ENCODE measurements around the gene MLLT3. TPM values are rescaled to one million over a fixed set of nuclear protein-coding genes. Genes with fewer than 3 reads are reported as not detected.

The MLLT3 gene
- total RNA-seq, 4 donors from 2014 or later, result 15.1 to 30.5 (median 18.4) TPM

- no peak for DNase-seq
- H3K4me1 ChIP-seq, result peaks cover 0 to 6% (median 0%) of the 10 kb centered on the region in 4 donors
- no peaks in the 10 kb centered on the region for H3K9me3 ChIP-seq
- TF ChIP-seq POLR2A (IDR thresholded peaks at IDR 0.05), result no peak
- no peak for TF ChIP-seq CTCF (IDR thresholded peaks at IDR 0.05)
- H3K27ac ChIP-seq, result no peak overlapping the region
- no peak overlapping the region for H3K4me3 ChIP-seq
- H3K27me3 ChIP-seq, result no peaks in the 10 kb centered on the region
- no peaks in the 10 kb centered on the region for H3K36me3 ChIP-seq
Measured at GRCh38 chr9:20481437-20481836, 140.9 kb downstream of the MLLT3 start.

- no peaks in the 10 kb centered on the region for H3K36me3 ChIP-seq
- no peak overlapping the region for H3K4me3 ChIP-seq
- H3K27me3 ChIP-seq, result no peaks in the 10 kb centered on the region
- no peaks in the 10 kb centered on the region for H3K9me3 ChIP-seq
- no peak overlapping the region for H3K27ac ChIP-seq
- H3K4me1 ChIP-seq, result peaks cover 0 to 6% (median 0%) of the 10 kb centered on the region in 4 donors
- no peak for DNase-seq
- TF ChIP-seq POLR2A (IDR thresholded peaks at IDR 0.05) (no peak), CTCF (IDR thresholded peaks at IDR 0.05) (no peak)
Measured at GRCh38 chr9:20480249-20480648, 142.1 kb downstream of the MLLT3 start.

GRCh38 chr9:20479419-20480155 lies 142.7 kb downstream of the MLLT3 start:
- Histone ChIP-seq H3K36me3 (no peaks in the 10 kb centered on the region), H3K9me3 (no peaks in the 10 kb centered on the region), H3K4me3 (no peak overlapping the region), H3K27ac (no peak overlapping the region), H3K4me1 (peaks cover 0 to 6% (median 0%) of the 10 kb centered on the region in 4 donors), H3K27me3 (no peaks in the 10 kb centered on the region)
- TF ChIP-seq CTCF (IDR thresholded peaks at IDR 0.05) (no peak), POLR2A (IDR thresholded peaks at IDR 0.05) (no peak)
- DNase-seq, result no peak

GRCh38 chr9:20478786-20479185 lies 143.5 kb downstream of the MLLT3 start:
- peaks cover 0 to 6% (median 0%) of the 10 kb centered on the region in 4 donors for H3K4me1 ChIP-seq
- H3K27me3 ChIP-seq, result no peaks in the 10 kb centered on the region
- no peak for DNase-seq
- H3K4me3 ChIP-seq, result no peak overlapping the region
- no peaks in the 10 kb centered on the region for H3K36me3 ChIP-seq
- no peaks in the 10 kb centered on the region for H3K9me3 ChIP-seq
- H3K27ac ChIP-seq, result no peak overlapping the region
- TF ChIP-seq POLR2A (IDR thresholded peaks at IDR 0.05) (no peak), CTCF (IDR thresholded peaks at IDR 0.05) (no peak)

- Histone ChIP-seq H3K4me3 (no peak overlapping the region), H3K27ac (no peak overlapping the region), H3K9me3 (no peaks in the 10 kb centered on the region), H3K27me3 (no peaks in the 10 kb centered on the region), H3K36me3 (no peaks in the 10 kb centered on the region), H3K4me1 (peaks cover 0 to 6% (median 0%) of the 10 kb centered on the region in 4 donors)
- no peak for TF ChIP-seq POLR2A (IDR thresholded peaks at IDR 0.05)
- TF ChIP-seq CTCF (IDR thresholded peaks at IDR 0.05), result no peak
- DNase-seq, result no peak
Measured at GRCh38 chr9:20477940-20478620, 144.2 kb downstream of the MLLT3 start.

All from Peyer's patch (tissue), 4 donors.